Body of pancreas (tissue), 4 donors: Measurements from ENCODE around the gene RAB9B. TPM values are rescaled to one million over a fixed set of nuclear protein-coding genes. Genes with fewer than 3 reads are reported as not detected.

Experiments
- ATAC-seq: fragments of 150-250 bp; one replicate; pipeline ENCODE4 v1.9.1; 2016
- DNase-seq, 4 donors: peaks; one replicate each; pipeline ENCODE4 v3.0.0-alpha.2; 2019
- H3K27ac ChIP-seq, 4 donors: fragments of 200-600 bp; sonication (generic); 1 replicate in 3 of 4; 2 replicates in 1 of 4; pipeline versions ENCODE4 v1.5.1 to v1.6.1; 2016 to 2019; ENCODE audit warnings: mild to moderate bottlenecking in 1 of 4, mixed read lengths in 1 of 4, moderate library complexity in 1 of 4
- H3K27me3 ChIP-seq, 2 donors: fragments of 200-600 bp; sonication (generic); one replicate each; pipeline ENCODE4 v1.6.0; 2016; ENCODE audit warnings: mild to moderate bottlenecking in 1 of 2
- H3K36me3 ChIP-seq, 2 donors: fragments of 200-600 bp; sonication (generic); replicated peaks in 1 of 2; 2 replicates each; pipeline ENCODE4 v1.5.1; 2016; ENCODE audit warnings: low read depth in 2 of 2; ENCODE audit not compliant: insufficient read depth in 1 of 2
- H3K4me1 ChIP-seq: fragments of 200-600 bp; sonication (generic); one replicate; pipeline ENCODE4 v1.6.0; 2016
- H3K4me3 ChIP-seq, 2 donors: fragments of 200-600 bp; sonication (generic); 1 replicate in 1 of 2; 2 replicates in 1 of 2; pipeline ENCODE4 v1.5.1; 2016 to 2019
- H3K9me3 ChIP-seq, 3 donors: fragments of 200-600 bp; sonication (generic); 1 replicate in 2 of 3; 2 replicates in 1 of 3; pipeline ENCODE4 v1.5.1; 2016
- CTCF ChIP-seq, 7 experiments: fragments of 450-650 bp in 4 of 7; fragments of 200-600 bp in 3 of 7; sonication (generic) in 3 of 7; IDR thresholded peaks; one replicate each; pipeline ENCODE4 v1.5.1; 2016 to 2019; ENCODE audit warnings: antibody characterized with exemption in 7 of 7
- POLR2A ChIP-seq, 3 donors: fragments of 450-650 bp; IDR thresholded peaks; one replicate each; pipeline ENCODE4 v1.6.1; 2016; ENCODE audit warnings: antibody characterized with exemption in 3 of 3, mild to moderate bottlenecking in 2 of 3
- WGBS, 2 donors: methylation state at CpG; one replicate each; pipeline ENCODE4 v1.1.5; 2017; 5-methylcytosine and 5-hydroxymethylcytosine counted together
- intact Hi-C: fragments of 100-400 bp; cut with DNase I; formaldehyde crosslinking; loops from one replicate; pipeline ENCODE4 v1.15.1; 2023
- total RNA-seq, 2 donors: library from RNA; depleted of rRNA; stranded (reverse); fragments of >200 nt; gene quantifications; one replicate each; pipeline ENCODE4 v1.1.0, GENCODE V29; 2016

Gene RAB9B
- total RNA-seq, result under 1 TPM; 0.66 to 0.78 TPM

- H3K27me3 ChIP-seq, result no peaks in the 10 kb centered on the region
- 2 to 6% methylated on average over 14 to 23 of the region's 54 CpGs for WGBS, 2 donors
- DNase-seq, result peak; percentile 20 to 78 (median 56)
- TF ChIP-seq POLR2A (IDR thresholded peaks at IDR 0.05), result peak in 2 of 3 donors; percentile 14 to 21
- TF ChIP-seq CTCF (IDR thresholded peaks at IDR 0.05), result no peak
- H3K4me1 ChIP-seq, result peaks cover 4% of the 10 kb centered on the region
- H3K4me3 ChIP-seq, result peak within 1 kb of the TSS in 1 of 2 donors; percentile 37
- intact Hi-C loops, result no loop called here
- H3K27ac ChIP-seq, result peak within 1 kb of the TSS in 1 of 4 donors; percentile 39
- H3K9me3 ChIP-seq, result no peaks in the 10 kb centered on the region
- H3K36me3 ChIP-seq, result no peaks in the 10 kb centered on the region
- ATAC-seq, result peak; percentile 91
Measured at GRCh38 chrX:103831803-103832544, at the start of gene RAB9B. RAB9B (minus strand) TSS chrX:103832257; CDS start chrX:103825784, 6,473 bp downstream.

- ATAC-seq (no peak), DNase-seq (no peak)
- no peak overlapping the region for H3K4me3 ChIP-seq
- H3K27me3 ChIP-seq, result no peaks in the 10 kb centered on the region
- H3K36me3 ChIP-seq, result no peaks in the 10 kb centered on the region
- no peak overlapping the region for H3K27ac ChIP-seq
- H3K4me1 ChIP-seq, result no peaks in the 10 kb centered on the region
- intact Hi-C loops, result no loop called here
- no peaks in the 10 kb centered on the region for H3K9me3 ChIP-seq
- WGBS, 2 donors, result 58% methylated on average over 2 of the region's 2 CpGs; no CpG with 5 or more reads in 1 of the 2 donors
- TF ChIP-seq POLR2A (IDR thresholded peaks at IDR 0.05) (no peak), CTCF (IDR thresholded peaks at IDR 0.05) (no peak)
Measured at GRCh38 chrX:103879339-103879738, 47.3 kb upstream of the RAB9B start.

- Histone ChIP-seq H3K36me3 (no peaks in the 10 kb centered on the region), H3K4me3 (no peak overlapping the region), H3K4me1 (no peaks in the 10 kb centered on the region), H3K27me3 (no peaks in the 10 kb centered on the region), H3K9me3 (no peaks in the 10 kb centered on the region), H3K27ac (no peak overlapping the region)
- TF ChIP-seq POLR2A (IDR thresholded peaks at IDR 0.05), result no peak
- TF ChIP-seq CTCF (IDR thresholded peaks at IDR 0.05), result no peak
- intact Hi-C loops, result no loop called here
- DNase-seq, result peak in 1 of 4 donors; percentile 12
- ATAC-seq, result no peak
- WGBS, 2 donors, result 72 to 79% methylated on average over 6 to 8 of the region's 8 CpGs
Measured at GRCh38 chrX:103878466-103879122, 46.5 kb upstream of the RAB9B start.

- Histone ChIP-seq H3K36me3 (no peaks in the 10 kb centered on the region), H3K9me3 (no peaks in the 10 kb centered on the region), H3K27me3 (no peaks in the 10 kb centered on the region), H3K4me1 (no peaks in the 10 kb centered on the region), H3K4me3 (no peak overlapping the region), H3K27ac (no peak overlapping the region)
- intact Hi-C loops, result no loop called here
- 80 to 83% methylated on average over 1 to 3 of the region's 3 CpGs for WGBS, 2 donors
- no peak for ATAC-seq
- DNase-seq, result no peak
- TF ChIP-seq POLR2A (IDR thresholded peaks at IDR 0.05) (no peak), CTCF (IDR thresholded peaks at IDR 0.05) (no peak)
Measured at GRCh38 chrX:103877571-103877970, 45.5 kb upstream of the RAB9B start.
